ENCODE data around the gene DLEC1. TPM values are rescaled to one million over a fixed set of nuclear protein-coding genes. Genes with fewer than 3 reads are reported as not detected.
A peak's percentile ranks its signal among the peaks of the same experiment; 100 is the strongest.

DLEC1 gene
- polyA plus RNA-seq, 1 donor from 2014 or later = 0.28 TPM

GRCh38 chr3:38138349-38139190 is 99.6 kb downstream of the DLEC1 start, which contains the start of gene MYD88:
MYD88 (plus strand) TSS chr3:38138661; CDS start chr3:38138701, 40 bp downstream.
- Mint-ChIP-seq H3K4me3 (peak within 1 kb of the TSS; percentile 89 to 98 (median 96)), H3K27ac (peak within 1 kb of the TSS; percentile 78 to 99 (median 99)), H3K9me3 (no peaks in the 10 kb centered on the region), H3K4me1 (peaks cover 28 to 52% (median 38%) of the 10 kb centered on the region in 3 donors), H3K36me3 (peaks cover 5% of the 10 kb centered on the region), H3K27me3 (no peaks in the 10 kb centered on the region)

- Mint-ChIP-seq H3K4me1 (peaks cover 28 to 51% (median 38%) of the 10 kb centered on the region in 3 donors), H3K27ac (peak overlapping the region; percentile 25 to 78 (median 31)), H3K4me3 (peak overlapping the region; percentile 89 to 98 (median 96)), H3K27me3 (no peaks in the 10 kb centered on the region), H3K36me3 (peaks cover 5% of the 10 kb centered on the region), H3K9me3 (no peaks in the 10 kb centered on the region)
Measured at GRCh38 chr3:38139191-38139590, 100.2 kb downstream of the DLEC1 start.

- Mint-ChIP-seq H3K9me3 (no peaks in the 10 kb centered on the region), H3K4me1 (peaks cover 28 to 49% (median 38%) of the 10 kb centered on the region in 3 donors), H3K27me3 (no peaks in the 10 kb centered on the region), H3K27ac (peak overlapping the region; percentile 25 to 78 (median 31)), H3K36me3 (peaks cover 4% of the 10 kb centered on the region), H3K4me3 (peak overlapping the region; percentile 89 to 98 (median 96))
Measured at GRCh38 chr3:38139652-38140051, 100.6 kb downstream of the DLEC1 start.

GRCh38 chr3:38140326-38141172 is 101.5 kb downstream of the DLEC1 start:
- peaks cover 4% of the 10 kb centered on the region for H3K36me3 Mint-ChIP-seq
- peak overlapping the region; percentile 38 to 96 (median 82) for H3K4me3 Mint-ChIP-seq
- H3K4me1 Mint-ChIP-seq = peaks cover 22 to 42% (median 33%) of the 10 kb centered on the region in 3 donors
- H3K9me3 Mint-ChIP-seq = no peaks in the 10 kb centered on the region
- H3K27me3 Mint-ChIP-seq = no peaks in the 10 kb centered on the region
- H3K27ac Mint-ChIP-seq = peak overlapping the region in 2 of 3 donors; percentile 46 to 80

GRCh38 chr3:38141173-38141951 is 102.4 kb downstream of the DLEC1 start:
- Mint-ChIP-seq H3K4me1 (peaks cover 20 to 35% (median 25%) of the 10 kb centered on the region in 3 donors), H3K27me3 (no peaks in the 10 kb centered on the region), H3K36me3 (peaks cover 4% of the 10 kb centered on the region), H3K27ac (peak overlapping the region in 1 of 3 donors; percentile 80), H3K4me3 (peak overlapping the region in 3 of 4 donors; percentile 44 to 90 (median 69)), H3K9me3 (peaks cover 0 to 3% (median 0%) of the 10 kb centered on the region in 3 donors)

GRCh38 chr3:38141952-38142273 is 102.9 kb downstream of the DLEC1 start:
- peak overlapping the region in 1 of 3 donors; percentile 71 for H3K27ac Mint-ChIP-seq
- H3K4me3 Mint-ChIP-seq = peak overlapping the region; percentile 25 to 90 (median 56)
- peaks cover 4% of the 10 kb centered on the region for H3K36me3 Mint-ChIP-seq
- H3K9me3 Mint-ChIP-seq = peaks cover 0 to 5% (median 2%) of the 10 kb centered on the region in 3 donors
- H3K27me3 Mint-ChIP-seq = no peaks in the 10 kb centered on the region
- peaks cover 20 to 35% (median 23%) of the 10 kb centered on the region in 3 donors for H3K4me1 Mint-ChIP-seq

- Mint-ChIP-seq H3K36me3 (peaks cover 4% of the 10 kb centered on the region), H3K4me1 (peaks cover 19 to 34% (median 22%) of the 10 kb centered on the region in 3 donors), H3K27ac (no peak overlapping the region), H3K4me3 (no peak overlapping the region), H3K27me3 (no peaks in the 10 kb centered on the region), H3K9me3 (peaks cover 3 to 5% (median 4%) of the 10 kb centered on the region in 3 donors)
Measured at GRCh38 chr3:38142959-38143358, 104.0 kb downstream of the DLEC1 start.

- H3K36me3 Mint-ChIP-seq = peaks cover 4% of the 10 kb centered on the region
- H3K27ac Mint-ChIP-seq = peak overlapping the region in 1 of 3 donors; percentile 6
- peaks cover 3 to 5% (median 4%) of the 10 kb centered on the region in 3 donors for H3K9me3 Mint-ChIP-seq
- H3K4me3 Mint-ChIP-seq = peak overlapping the region in 1 of 4 donors; percentile 41
- peaks cover 17 to 32% (median 19%) of the 10 kb centered on the region in 3 donors for H3K4me1 Mint-ChIP-seq
- H3K27me3 Mint-ChIP-seq = no peaks in the 10 kb centered on the region
Measured at GRCh38 chr3:38143511-38143910, 104.5 kb downstream of the DLEC1 start.

- Mint-ChIP-seq H3K27me3 (no peaks in the 10 kb centered on the region), H3K27ac (peak overlapping the region in 2 of 3 donors; percentile 39 to 73), H3K4me3 (no peak overlapping the region), H3K4me1 (peaks cover 10 to 26% (median 24%) of the 10 kb centered on the region in 3 donors), H3K9me3 (peaks cover 3 to 7% (median 5%) of the 10 kb centered on the region in 3 donors), H3K36me3 (peaks cover 4% of the 10 kb centered on the region)
Measured at GRCh38 chr3:38146504-38146903, 107.5 kb downstream of the DLEC1 start.

GRCh38 chr3:38147421-38147820 is 108.4 kb downstream of the DLEC1 start:
- Mint-ChIP-seq H3K4me3 (no peak overlapping the region), H3K36me3 (no peaks in the 10 kb centered on the region), H3K9me3 (peaks cover 3 to 7% (median 5%) of the 10 kb centered on the region in 3 donors), H3K27me3 (no peaks in the 10 kb centered on the region), H3K27ac (no peak overlapping the region), H3K4me1 (peaks cover 16 to 28% (median 26%) of the 10 kb centered on the region in 3 donors)

GRCh38 chr3:38148311-38148882 is 109.4 kb downstream of the DLEC1 start:
- H3K4me1 Mint-ChIP-seq = peaks cover 17 to 28% (median 26%) of the 10 kb centered on the region in 3 donors
- no peak overlapping the region for H3K4me3 Mint-ChIP-seq
- no peak overlapping the region for H3K27ac Mint-ChIP-seq
- H3K9me3 Mint-ChIP-seq = peaks cover 3 to 7% (median 5%) of the 10 kb centered on the region in 3 donors
- H3K36me3 Mint-ChIP-seq = no peaks in the 10 kb centered on the region
- no peaks in the 10 kb centered on the region for H3K27me3 Mint-ChIP-seq

GRCh38 chr3:38149708-38150107 is 110.7 kb downstream of the DLEC1 start:
- Mint-ChIP-seq H3K4me1 (peaks cover 20 to 28% (median 27%) of the 10 kb centered on the region in 3 donors), H3K27ac (peak overlapping the region in 2 of 3 donors; percentile 9 to 88), H3K36me3 (no peaks in the 10 kb centered on the region), H3K4me3 (peak overlapping the region in 1 of 4 donors; percentile 81), H3K27me3 (no peaks in the 10 kb centered on the region), H3K9me3 (peaks cover 3 to 7% (median 5%) of the 10 kb centered on the region in 3 donors)

GRCh38 chr3:38150780-38151528 is 111.9 kb downstream of the DLEC1 start:
- H3K27ac Mint-ChIP-seq = peak overlapping the region in 2 of 3 donors; percentile 6 to 39
- H3K9me3 Mint-ChIP-seq = peaks cover 3 to 7% (median 5%) of the 10 kb centered on the region in 3 donors
- H3K36me3 Mint-ChIP-seq = no peaks in the 10 kb centered on the region
- H3K4me1 Mint-ChIP-seq = peaks cover 22 to 33% (median 28%) of the 10 kb centered on the region in 3 donors
- H3K27me3 Mint-ChIP-seq = no peaks in the 10 kb centered on the region
- H3K4me3 Mint-ChIP-seq = peak overlapping the region in 1 of 4 donors; percentile 28
